CD4-positive, alpha-beta T cell treated with Interleukin-6 at 100 ng/mL for 8 hours (primary cell): ENCODE data around the gene MED12.

Source experiments
- DNase-seq: peaks from one replicate; pipeline ENCODE4 v3.0.0-alpha.2; 2020; ENCODE audit warnings: mixed read lengths, low spot score

The MED12 gene

DNA sequence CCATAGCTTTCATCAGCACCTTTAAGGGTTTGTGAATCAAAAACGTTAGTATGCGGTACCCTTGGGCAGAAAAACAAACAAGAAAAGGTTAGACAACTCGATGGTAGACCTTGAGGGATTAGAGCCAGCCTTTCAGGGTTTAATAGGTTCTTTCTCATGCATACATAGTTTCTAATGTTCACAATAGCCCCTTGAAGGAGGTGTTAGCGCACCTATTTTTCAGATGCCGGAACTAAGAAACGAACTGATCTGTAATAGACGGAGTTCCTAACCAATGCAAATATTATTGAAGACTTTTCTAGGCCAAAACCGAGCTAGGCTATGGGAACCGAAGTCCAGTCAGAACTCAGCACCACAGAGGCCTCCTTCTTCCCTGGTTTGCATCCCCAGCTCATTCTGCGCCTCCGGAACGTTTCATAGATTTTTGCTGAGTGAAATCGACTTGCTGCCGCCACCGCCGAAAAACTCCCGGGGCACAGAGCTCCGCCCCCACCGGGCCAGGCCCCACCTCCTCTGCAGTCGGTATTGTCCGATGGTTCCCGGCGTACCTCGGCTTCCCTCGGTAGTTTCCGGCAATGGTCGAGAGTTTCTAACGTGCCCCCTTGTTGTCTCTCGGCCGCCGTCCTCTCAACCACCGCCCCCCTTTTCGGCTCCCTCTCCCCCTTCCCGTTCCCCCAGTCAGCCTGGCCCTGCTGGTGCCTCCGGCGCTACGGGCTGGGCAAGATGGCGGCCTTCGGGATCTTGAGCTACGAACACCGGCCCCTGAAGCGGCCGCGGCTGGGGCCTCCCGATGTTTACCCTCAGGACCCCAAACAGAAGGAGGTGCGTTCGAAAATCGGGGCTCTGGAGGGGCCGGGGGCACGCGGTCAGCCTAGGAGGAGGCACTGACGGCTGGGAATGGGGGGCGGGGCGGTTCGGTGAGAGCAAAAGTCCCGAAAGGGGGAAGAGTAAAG, at the start of gene MED12:
Gene MED12, plus strand, starts transcription at position 565 of the 953 bp plus-strand sequence. Its CDS starts 159 bp downstream, at position 724.
- peak; percentile 76 for DNase-seq

GRCh38 chrX:71070531-71070930, 47.9 kb upstream of the MED12 start:
- DNase-seq = no peak

GRCh38 chrX:71081330-71082123, 36.9 kb upstream of the MED12 start:
- DNase-seq = no peak

DNA sequence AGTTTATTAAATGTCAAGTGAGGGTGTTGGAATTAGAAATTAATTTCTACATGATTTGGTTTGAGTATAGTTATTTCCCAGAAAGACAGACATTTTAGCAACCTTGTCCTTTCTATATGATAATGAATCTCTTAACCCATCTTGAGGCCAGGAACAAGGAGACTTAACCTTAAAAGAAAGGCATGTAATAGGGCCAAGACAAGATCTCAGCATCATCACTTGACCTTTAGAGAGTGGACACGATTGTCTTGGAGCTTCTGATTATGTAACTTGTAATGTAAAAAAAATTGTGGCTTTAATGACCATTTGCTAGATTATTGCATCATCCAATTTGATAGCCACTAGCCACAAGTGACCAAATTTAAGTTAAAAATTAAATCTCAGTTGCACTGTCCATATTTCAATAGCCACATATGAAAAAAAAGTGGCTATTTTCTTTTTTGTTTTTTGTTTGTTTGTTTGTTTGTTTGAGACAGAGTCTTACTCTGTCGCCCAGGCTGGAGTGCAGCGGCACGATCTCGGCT, 36.2 kb upstream of the MED12 start:
- no peak for DNase-seq

DNA sequence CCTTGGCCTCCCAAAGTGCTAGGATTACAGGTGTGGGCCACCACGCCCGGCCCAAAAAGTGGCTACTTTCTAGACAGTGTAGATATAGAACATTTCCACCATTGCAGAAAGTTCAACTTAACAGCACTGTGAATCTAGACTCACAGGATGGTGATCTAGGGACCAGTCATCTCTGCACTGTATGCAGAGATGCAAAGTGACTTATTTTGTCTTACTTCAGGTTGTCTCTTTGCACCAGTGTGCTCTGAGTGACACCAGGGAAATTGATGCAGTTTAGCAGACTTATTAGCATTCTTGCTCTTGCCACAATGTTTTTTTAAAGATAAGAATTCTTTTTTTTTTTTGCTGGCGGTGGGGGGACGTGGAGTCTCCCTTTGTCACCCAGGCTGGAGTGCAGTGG, 35.6 kb upstream of the MED12 start:
- no peak for DNase-seq

DNA sequence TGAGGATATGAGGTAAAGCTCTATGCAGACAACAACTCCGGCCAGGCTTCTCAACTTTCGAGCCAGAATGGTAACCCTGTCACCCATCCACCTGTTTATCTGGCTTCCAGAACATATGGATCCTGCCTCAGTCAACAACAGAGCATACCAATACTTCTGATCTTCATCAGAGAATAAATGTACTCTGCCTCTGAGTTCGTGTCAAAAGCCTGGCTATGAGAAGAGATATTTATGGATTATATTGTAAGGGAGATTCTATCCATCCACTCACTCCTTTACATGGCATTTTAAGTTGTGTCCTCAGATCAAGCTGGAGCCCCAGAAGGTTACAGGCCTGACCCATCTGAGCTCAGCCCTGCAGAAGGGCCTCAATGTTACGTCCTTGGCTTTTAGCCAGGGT, 32.5 kb upstream of the MED12 start:
- no peak for DNase-seq

DNA sequence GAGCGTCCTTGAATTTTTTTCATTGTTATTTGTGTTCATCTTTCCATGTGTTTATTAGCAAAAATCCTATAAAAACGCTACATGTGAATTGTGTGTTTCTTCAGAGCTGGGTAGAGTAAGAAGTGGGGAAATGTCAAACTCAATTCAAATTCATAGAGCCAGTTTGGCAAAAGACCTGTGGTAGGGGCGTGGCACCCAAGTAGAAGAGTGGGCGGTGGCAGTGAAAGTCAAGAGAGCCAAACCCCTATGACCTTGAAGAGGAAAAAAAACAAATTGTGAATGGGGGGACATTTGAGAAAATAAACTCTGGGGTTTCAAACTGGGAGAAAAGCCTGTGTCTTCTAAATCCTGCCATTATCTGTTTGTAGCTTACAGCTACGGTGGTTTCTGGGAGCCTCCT, 27.1 kb upstream of the MED12 start:
- DNase-seq = no peak

DNA sequence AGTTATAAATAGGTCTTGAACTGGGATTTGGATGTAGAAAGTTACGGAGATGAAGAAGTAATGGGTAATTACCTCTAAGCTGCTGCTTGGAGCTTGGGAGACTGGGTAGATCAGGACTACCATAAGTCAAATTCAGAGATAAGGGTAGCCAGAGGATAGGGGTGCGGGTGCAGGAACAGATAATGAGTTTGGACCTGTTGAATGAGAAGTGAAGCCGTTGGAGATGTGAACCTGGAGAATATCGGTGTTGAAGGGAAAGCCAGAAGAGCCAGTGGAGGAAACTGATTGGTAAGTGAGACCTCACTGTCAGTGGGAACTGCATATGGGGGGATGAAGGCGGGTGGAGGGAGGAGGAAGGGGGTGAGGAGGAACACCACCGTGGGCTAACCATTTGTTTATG, 23.4 kb upstream of the MED12 start:
- DNase-seq = no peak

DNA sequence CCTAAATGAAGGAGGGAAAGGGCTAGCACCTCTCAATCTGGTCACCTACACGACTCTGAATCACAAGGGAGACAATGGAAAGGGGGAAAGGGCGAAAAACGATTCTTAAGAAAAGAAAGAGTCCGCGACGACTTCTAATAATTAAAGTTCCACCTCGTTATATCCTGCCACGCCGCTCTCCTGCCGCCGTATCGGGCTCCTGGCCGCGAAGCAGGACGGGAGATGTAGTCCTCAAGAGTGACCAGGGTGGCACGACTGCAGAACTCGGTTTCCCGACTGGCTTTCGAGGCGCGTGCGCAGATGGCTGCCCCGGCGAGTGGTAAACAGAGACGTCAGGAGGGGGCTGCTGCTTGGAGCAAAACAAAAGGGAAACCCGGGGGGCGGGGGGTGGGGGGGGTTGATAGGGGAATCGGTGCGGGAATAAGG, 22.8 kb upstream of the MED12 start, which contains the start of gene FOXO4:
Gene FOXO4, plus strand, starts transcription at position 297 of the 426 bp plus-strand sequence. CDS start 678 bp downstream, outside the sequence.
- peak; percentile 91 for DNase-seq

- DNase-seq = no peak
These were observed 22.2 kb upstream of the MED12 start for GRCh38 chrX:71095981-71096759.

DNA sequence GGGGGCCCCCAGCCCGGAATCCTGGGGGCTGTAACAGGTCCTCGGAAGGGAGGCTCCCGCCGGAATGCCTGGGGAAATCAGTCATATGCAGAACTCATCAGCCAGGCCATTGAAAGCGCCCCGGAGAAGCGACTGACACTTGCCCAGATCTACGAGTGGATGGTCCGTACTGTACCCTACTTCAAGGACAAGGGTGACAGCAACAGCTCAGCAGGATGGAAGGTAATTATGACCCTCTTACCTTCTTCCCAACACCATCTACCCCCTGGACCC, 21.7 kb upstream of the MED12 start:
- DNase-seq = no peak

GRCh38 chrX:71098302-71098701, 20.1 kb upstream of the MED12 start:
- peak; percentile 82 for DNase-seq

DNA sequence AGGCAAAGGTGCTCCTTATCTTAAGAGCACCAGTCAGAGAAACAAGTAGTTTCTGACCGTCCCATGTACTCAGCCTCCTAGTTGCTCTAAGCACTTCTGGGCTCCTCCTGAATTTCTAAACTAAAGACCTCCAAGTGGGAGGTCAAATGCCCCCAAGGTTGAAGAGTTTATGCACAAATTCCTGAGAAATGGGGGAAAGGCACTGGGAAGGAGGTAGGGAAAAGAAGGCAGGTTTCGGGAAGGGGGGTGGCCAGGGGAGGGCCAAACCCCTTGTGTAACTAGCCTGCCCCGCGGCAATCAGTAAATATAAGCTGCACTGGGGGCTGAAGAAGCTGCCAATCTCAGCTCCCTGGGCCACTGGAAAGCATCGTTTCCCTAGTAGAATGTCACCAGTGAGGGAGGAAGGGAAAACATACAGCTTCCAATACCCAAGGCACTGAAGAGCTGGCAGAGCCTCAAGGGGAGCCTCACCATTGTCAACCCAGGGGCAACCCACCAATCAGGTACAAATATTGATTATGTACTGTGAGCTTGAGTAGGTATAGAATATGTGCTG, 19.4 kb upstream of the MED12 start:
- DNase-seq = no peak

- no peak for DNase-seq
These were observed 18.7 kb upstream of the MED12 start for GRCh38 chrX:71099736-71100135.

DNA sequence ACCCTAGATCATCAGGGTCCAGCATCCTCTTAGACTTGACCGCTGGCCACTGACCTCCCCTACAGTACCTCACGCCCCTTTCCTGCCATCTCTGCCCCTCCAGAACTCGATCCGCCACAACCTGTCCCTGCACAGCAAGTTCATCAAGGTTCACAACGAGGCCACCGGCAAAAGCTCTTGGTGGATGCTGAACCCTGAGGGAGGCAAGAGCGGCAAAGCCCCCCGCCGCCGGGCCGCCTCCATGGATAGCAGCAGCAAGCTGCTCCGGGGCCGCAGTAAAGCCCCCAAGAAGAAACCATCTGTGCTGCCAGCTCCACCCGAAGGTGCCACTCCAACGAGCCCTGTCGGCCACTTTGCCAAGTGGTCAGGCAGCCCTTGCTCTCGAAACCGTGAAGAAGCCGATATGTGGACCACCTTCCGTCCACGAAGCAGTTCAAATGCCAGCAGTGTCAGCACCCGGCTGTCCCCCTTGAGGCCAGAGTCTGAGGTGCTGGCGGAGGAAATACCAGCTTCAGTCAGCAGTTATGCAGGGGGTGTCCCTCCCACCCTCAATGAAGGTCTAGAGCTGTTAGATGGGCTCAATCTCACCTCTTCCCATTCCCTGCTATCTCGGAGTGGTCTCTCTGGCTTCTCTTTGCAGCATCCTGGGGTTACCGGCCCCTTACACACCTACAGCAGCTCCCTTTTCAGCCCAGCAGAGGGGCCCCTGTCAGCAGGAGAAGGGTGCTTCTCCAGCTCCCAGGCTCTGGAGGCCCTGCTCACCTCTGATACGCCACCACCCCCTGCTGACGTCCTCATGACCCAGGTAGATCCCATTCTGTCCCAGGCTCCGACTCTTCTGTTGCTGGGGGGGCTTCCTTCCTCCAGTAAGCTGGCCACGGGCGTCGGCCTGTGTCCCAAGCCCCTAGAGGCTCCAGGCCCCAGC, 17.6 kb upstream of the MED12 start:
- no peak for DNase-seq

GRCh38 chrX:71102292-71102691, 16.1 kb upstream of the MED12 start:
- DNase-seq = no peak

DNA sequence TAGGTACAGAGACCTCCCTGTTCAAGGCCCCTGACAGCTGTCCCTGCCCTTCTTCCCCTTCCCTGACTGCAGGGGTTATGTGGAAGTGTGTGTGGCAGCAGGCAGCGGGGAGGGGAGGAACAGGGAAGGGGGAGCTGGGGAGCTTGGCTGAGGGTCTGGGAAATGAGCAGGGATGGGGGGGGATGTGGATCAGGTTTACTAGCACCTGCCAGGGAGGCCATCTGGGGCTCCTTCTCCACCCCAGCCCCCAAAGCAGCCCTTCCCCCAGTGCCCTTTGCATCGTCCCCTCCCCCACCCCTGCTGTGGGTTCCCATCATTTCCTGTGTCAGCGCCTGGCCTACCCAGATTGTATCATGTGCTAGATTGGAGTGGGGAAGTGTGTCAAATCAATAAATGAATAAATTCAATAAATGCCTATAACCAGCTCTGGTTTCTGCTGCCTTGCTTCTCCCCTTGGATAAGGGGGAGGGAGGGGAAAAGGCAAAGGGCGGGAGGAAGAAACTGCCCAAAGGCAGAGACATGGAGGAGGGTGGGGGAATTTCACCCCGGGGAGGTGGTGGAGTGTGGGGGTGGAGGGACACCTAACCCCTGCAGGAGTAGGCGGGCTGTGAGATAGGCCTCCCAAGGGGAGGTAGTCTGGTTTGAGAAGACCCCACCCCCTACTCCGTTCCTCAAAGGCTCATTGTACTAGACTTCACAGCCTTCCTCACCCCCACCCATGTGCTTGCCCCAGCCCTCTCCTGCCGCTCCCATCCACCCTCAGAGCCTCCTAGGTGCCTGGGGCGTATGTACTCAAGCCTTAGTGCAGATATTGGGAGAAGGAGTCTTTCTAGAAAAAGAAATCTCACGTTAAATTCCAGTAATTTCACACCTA, 15.0 kb upstream of the MED12 start:
- peak; percentile 65 for DNase-seq

- DNase-seq = no peak
These were observed 12.8 kb upstream of the MED12 start for GRCh38 chrX:71105628-71106027.

GRCh38 chrX:71106427-71106826, 12.0 kb upstream of the MED12 start, which contains the start of gene CXorf65:
Gene CXorf65, minus strand, starts transcription at chrX:71106740. Its CDS starts 184 bp downstream, at chrX:71106556.
- peak; percentile 23 for DNase-seq
